ENCODE data around the gene SLC6A4. TPM values are rescaled to one million over a fixed set of nuclear protein-coding genes. Genes with fewer than 3 reads are reported as not detected.
A peak's percentile ranks its signal among the peaks of the same experiment; 100 is the strongest.

The SLC6A4 gene
- total RNA-seq, 4 donors from 2014 or later = 0.11 to 0.50 (median 0.27) TPM

DNA sequence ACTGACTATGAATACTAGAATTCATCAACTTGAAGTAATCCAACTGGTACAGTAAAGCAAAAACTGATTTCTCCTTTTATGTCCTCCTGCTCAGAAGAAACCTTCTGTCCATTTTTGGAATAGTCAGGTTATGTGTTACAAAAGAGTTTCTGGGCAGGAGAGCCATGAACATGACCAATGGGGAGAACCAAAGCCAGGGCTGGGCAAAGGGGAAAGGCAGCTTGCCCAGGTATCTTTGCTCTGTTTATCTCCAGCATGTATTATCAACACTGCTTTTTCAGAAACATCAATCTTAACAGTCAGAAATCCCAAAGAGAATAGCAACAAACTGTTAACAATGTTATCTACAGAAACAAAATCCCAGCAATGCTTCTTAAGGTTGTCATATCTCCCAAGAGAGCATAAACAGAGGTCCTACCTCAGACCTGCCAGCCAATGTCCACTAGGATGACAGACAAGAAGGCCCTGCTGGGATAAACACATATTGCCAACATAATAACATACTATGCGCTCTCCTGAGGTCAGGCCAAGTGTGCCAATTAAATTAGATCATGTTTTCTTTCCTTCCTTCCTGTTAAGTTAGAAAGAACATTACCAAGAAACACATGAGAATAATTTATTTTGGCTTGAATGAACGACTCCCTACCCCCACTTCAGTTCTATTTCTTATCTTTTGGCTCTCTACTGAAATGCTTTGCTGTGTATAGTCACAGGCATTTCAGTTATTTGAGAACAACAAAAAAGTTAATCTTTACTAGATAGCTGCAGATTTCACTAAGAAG is 28.2 kb upstream of the SLC6A4 start:
- Histone ChIP-seq H3K27me3 (no peaks in the 10 kb centered on the region), H3K4me1 (peaks cover 8 to 25% (median 9%) of the 10 kb centered on the region in 4 donors), H3K27ac (replicated peaks in 1 of 4) (peak overlapping the region in 1 of 4 donors; percentile 4), H3K9me3 (no peaks in the 10 kb centered on the region), H3K4me3 (no peak overlapping the region), H3K36me3 (peaks cover 34 to 89% (median 55%) of the 10 kb centered on the region in 4 donors)
- TF ChIP-seq EP300 (IDR thresholded peaks at IDR 0.05) (no peak), POLR2A (IDR thresholded peaks at IDR 0.05; ENCODE audit: low read depth) (no peak), POLR2AphosphoS5 (IDR thresholded peaks at IDR 0.05) (no peak)
- TF ChIP-seq, protein P1, sequence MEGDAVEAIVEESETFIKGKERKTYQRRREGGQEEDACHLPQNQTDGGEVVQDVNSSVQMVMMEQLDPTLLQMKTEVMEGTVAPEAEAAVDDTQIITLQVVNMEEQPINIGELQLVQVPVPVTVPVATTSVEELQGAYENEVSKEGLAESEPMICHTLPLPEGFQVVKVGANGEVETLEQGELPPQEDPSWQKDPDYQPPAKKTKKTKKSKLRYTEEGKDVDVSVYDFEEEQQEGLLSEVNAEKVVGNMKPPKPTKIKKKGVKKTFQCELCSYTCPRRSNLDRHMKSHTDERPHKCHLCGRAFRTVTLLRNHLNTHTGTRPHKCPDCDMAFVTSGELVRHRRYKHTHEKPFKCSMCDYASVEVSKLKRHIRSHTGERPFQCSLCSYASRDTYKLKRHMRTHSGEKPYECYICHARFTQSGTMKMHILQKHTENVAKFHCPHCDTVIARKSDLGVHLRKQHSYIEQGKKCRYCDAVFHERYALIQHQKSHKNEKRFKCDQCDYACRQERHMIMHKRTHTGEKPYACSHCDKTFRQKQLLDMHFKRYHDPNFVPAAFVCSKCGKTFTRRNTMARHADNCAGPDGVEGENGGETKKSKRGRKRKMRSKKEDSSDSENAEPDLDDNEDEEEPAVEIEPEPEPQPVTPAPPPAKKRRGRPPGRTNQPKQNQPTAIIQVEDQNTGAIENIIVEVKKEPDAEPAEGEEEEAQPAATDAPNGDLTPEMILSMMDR (IDR thresholded peaks at IDR 0.05) = no peak
- intact Hi-C loops (cut with DNase I) = no loop called here
- WGBS = 44% methylated on average over 2 of the region's 2 CpGs
- DNase-seq (ENCODE audit: extremely low spot score) = no peak

DNA sequence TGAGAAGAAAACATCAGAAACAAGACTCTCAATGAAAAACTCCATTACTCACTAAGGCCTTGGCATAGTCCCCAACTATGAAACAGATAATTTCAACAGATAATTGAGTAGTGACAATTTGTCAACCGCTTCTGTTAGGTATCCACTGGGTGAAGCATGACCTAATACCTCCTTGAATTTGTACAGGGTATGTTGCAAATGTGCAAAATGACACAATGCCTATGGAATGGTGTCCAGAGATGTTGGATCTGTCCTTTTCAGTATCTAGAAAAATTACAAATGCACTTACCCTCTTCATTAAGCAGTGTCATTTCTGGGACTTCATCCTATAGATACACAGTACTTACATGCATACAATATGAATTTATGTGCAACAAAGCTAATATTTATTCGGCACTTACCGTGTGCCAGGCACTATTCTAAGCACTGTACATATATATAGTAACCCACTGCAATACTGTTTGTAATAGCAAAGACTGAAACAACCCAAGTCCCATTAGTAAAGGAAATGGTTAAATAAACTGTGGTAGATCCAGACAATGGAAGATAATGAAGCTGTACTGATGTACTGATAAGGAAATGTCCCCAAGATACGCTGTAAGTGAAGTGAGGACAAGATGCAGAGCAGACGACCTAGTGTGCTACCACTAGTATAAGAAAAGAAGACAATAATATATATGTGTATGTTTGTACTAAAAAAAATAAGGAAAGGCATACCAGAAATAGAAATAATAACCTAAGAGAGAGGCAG is 21.4 kb upstream of the SLC6A4 start:
- WGBS = 80% methylated on average over 5 of the region's 5 CpGs
- H3K9me3 ChIP-seq = no peaks in the 10 kb centered on the region
- H3K4me1 ChIP-seq = no peaks in the 10 kb centered on the region
- no peaks in the 10 kb centered on the region for H3K27me3 ChIP-seq
- TF ChIP-seq POLR2AphosphoS5 (IDR thresholded peaks at IDR 0.05) = no peak
- TF ChIP-seq EP300 (IDR thresholded peaks at IDR 0.05) = no peak
- TF ChIP-seq POLR2A (IDR thresholded peaks at IDR 0.05; ENCODE audit: low read depth) = no peak
- TF ChIP-seq, protein P1 (IDR thresholded peaks at IDR 0.05) = no peak
- no peak for DNase-seq (ENCODE audit: extremely low spot score)
- H3K36me3 ChIP-seq = peaks cover 12 to 82% (median 44%) of the 10 kb centered on the region in 4 donors
- no peak overlapping the region for H3K27ac ChIP-seq (replicated peaks in 1 of 4)
- no peak overlapping the region for H3K4me3 ChIP-seq
- intact Hi-C loops (cut with DNase I) = no loop called here

DNA sequence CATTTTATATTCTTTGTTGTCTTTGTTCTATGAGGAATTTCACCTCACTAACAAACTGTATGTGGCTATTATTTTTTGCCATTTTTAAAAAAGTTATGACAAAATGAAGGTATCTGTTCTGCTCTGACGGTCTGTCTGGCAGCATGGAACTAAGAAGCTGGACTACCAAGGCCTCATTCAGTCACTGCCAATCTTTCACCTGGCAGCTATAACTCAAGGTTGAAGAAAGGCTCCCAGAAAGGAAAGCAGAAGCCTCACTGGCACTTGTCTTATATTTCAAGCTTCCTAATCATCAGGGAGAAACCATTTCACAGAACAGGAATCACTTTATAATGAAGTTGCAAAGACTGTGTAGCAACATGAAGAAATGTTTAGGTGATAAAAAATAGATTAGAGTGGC is 18.7 kb upstream of the SLC6A4 start:
- H3K36me3 ChIP-seq = peaks cover 12 to 79% (median 35%) of the 10 kb centered on the region in 4 donors
- H3K4me1 ChIP-seq = no peaks in the 10 kb centered on the region
- intact Hi-C loops (cut with DNase I) = no loop called here
- TF ChIP-seq, protein P1 (IDR thresholded peaks at IDR 0.05) = no peak
- TF ChIP-seq POLR2A (IDR thresholded peaks at IDR 0.05; ENCODE audit: low read depth) = no peak
- TF ChIP-seq EP300 (IDR thresholded peaks at IDR 0.05) = no peak
- no peak for TF ChIP-seq POLR2AphosphoS5 (IDR thresholded peaks at IDR 0.05)
- WGBS = 76% methylated on average over 1 of the region's 1 CpG
- no peak overlapping the region for H3K27ac ChIP-seq (replicated peaks in 1 of 4)
- H3K4me3 ChIP-seq = no peak overlapping the region
- DNase-seq (ENCODE audit: extremely low spot score) = no peak
- no peaks in the 10 kb centered on the region for H3K9me3 ChIP-seq
- no peaks in the 10 kb centered on the region for H3K27me3 ChIP-seq

DNA sequence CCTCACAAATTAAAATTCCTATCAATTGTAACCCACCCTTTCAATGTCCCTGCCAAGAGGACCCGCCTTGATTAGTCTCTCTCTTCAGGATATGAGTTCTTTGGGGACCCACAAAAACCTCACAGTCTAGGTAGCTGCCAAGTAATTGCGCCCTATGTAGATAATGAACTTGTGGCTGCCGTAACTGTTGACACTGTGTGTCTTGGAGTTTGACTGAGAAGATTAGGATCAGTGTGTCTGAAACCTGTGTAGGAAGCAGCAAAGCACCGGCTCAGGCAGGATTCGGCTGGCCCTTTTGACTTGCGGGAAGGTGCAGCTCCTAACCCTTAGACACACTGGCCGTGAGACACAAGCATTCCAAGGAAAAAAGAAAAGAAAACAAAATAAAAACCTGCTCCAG is 17.8 kb upstream of the SLC6A4 start:
- no peak for DNase-seq (ENCODE audit: extremely low spot score)
- Histone ChIP-seq H3K27me3 (no peaks in the 10 kb centered on the region), H3K27ac (replicated peaks in 1 of 4) (no peak overlapping the region), H3K36me3 (peaks cover 17 to 79% (median 38%) of the 10 kb centered on the region in 4 donors), H3K9me3 (no peaks in the 10 kb centered on the region), H3K4me1 (peaks cover 0 to 3% (median 0%) of the 10 kb centered on the region in 4 donors), H3K4me3 (no peak overlapping the region)
- WGBS = 90% methylated on average over 7 of the region's 7 CpGs
- intact Hi-C loops (cut with DNase I) = no loop called here
- TF ChIP-seq EP300 (IDR thresholded peaks at IDR 0.05) = no peak
- TF ChIP-seq POLR2A (IDR thresholded peaks at IDR 0.05; ENCODE audit: low read depth) = no peak
- TF ChIP-seq, protein P1 (IDR thresholded peaks at IDR 0.05) = no peak
- TF ChIP-seq POLR2AphosphoS5 (IDR thresholded peaks at IDR 0.05) = no peak
